GM21390 (cell line): ENCODE data around the gene FEV.
"Not testable (repeated sequence)": the region's sequence is repeated elsewhere in the genome, so short reads cannot be mapped to it uniquely, and the experiment has no call there.

Experiments used
- ATAC-seq: cut with Tn5 transposase; IDR thresholded peaks from one replicate; pipeline ENCODE4 v1.9.1; 2021; ENCODE audit not compliant: unreplicated experiment

FEV gene

GRCh38 chr2:218946621-218947020 lies 38.4 kb downstream of the FEV start:
- no peak for ATAC-seq

- ATAC-seq: no peak
These were observed 40.1 kb downstream of the FEV start for GRCh38 chr2:218944759-218945404.

- ATAC-seq: not testable (repeated sequence)
These were observed 53.2 kb downstream of the FEV start for GRCh38 chr2:218931751-218932150.
